GM21381 (cell line): ENCODE results near the gene CCDC70.
A peak's percentile ranks its signal among the peaks of the same experiment; 100 is the strongest.

Experiments
- ATAC-seq: cut with Tn5 transposase; IDR thresholded peaks from one replicate; pipeline ENCODE4 v1.9.1; 2021; ENCODE audit warnings: mild to moderate bottlenecking, moderate library complexity; ENCODE audit not compliant: unreplicated experiment

CCDC70 gene

DNA sequence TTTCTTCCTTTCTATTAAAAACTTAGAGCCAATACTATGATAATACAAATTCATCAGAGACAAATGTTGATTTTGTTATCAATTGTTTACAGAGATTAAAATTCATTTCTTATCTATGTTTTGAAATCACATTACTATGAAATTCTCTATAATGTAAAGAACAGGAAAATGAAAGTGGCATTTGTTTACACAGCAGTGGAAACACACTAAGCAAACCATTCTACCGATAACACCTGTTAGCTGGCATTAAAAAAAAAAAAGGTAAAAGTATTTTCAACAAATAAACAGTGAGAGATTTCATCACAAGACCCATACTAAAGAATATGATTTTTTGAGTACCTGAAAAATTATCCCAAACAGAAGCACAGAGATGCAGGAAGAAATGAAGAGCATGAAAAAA lies 4.8 kb upstream of the CCDC70 start:
- ATAC-seq, result no peak

DNA sequence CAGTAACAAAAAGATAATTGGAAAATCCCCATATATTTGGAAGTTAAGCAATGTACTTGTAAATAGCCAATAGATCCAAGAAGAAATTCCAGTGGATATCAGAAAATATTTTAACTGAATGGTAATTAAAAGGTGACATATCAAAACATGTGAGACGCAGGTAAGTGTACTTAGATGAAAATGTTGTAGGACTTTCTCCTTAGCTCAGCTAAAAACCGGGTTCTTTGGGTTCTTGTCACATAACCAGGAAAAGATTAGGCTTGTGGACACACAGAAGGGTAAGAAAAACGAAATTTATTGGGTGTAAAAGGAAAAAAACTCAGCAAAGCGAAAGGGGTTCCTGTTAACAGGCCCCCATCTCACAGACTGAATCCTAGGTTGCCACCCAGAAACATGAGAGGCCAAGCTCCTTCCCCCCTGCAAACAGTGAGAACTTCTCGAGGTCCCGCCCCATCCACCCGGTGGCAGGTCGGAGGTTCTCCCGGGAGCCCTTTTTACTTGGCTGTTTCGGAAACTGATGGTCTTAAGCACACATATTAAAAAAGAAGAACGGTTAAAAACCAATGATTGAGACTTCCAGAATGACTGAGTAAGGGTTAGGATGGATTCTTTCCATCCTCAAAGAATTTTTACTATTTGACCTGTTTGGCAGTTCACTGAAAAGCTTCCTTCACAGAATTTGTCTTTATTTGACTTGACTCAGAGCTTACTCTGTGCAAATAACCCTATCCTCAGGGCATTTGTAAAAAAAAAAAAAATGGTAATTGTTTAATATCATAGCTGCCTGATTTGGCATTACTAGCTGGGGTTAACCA lies 3.1 kb upstream of the CCDC70 start:
- ATAC-seq, result no peak

DNA sequence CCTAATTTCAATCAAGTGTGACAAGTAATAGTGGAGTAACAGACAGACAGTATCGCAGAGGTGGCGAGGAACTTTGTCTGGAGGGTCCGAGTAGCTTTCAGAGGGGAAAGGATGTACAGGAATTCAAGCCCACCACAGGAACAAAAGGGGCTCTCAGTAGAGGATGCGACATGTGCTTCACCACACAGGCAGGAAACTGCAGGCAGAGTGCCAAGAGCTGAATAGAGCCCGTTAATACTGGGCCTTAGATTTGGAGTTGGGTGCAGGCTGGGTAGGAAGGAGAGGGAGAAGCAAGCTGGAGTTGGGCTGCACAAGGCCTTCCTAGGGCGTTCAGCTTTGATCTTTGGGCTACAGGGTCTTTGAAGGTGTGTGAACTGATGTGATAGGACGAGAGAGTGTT lies 1.2 kb downstream of the CCDC70 start:
- ATAC-seq, result no peak

DNA sequence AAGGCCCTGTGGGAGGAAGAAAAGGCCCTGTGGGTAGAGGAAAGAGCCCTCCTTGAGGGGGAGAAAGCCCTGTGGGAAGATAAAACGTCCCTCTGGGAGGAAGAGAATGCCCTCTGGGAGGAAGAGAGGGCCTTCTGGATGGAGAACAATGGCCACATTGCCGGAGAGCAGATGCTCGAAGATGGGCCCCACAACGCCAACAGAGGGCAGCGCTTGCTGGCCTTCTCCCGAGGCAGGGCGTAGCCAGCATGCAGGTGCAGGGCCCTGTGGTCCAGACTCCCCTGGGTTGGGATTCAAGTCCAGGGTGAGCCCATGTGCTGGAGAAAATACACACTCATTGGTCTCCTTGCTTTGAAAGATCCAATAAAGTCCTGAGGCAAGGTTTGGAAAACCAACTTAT lies 4.1 kb downstream of the CCDC70 start:
- ATAC-seq, result no peak

DNA sequence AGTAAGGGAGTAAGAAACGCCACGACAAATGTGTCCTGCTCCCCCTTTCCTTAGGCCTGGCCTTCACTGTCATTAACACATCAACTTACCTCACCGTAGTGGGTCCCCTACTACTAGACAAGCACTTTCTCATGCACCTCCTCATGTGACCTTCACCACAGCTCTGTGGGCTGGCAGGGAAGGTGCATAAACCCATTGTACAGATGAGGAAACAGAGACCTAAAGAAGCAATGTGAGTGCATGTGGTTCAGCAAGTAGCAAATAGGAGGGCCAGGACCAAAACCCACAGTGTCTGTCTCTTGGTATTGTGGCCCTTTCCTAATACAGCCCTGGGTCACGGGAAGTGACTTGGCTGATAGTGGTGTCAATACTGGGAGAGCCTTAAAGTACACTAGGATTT lies 5.3 kb downstream of the CCDC70 start:
- ATAC-seq, result no peak

DNA sequence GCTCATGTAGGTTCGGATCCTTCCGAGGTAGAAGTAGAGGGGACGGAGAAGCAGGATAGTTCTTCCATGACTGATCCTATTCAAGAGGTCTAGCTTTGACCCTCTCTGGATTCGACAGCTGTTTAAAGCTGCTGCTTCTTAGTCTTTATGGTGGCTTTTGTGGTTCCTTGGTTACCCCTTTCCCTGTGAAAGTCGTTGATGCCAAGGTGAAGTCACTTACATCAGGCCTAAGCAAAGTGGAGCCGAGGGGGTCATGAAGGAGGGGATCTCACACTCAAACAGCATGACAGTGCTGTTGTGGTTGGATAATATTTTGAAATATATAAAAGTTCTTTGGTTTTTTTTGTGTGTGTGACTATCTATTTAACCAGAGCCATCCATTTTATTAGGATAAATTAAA lies 8.1 kb downstream of the CCDC70 start:
- no peak for ATAC-seq

DNA sequence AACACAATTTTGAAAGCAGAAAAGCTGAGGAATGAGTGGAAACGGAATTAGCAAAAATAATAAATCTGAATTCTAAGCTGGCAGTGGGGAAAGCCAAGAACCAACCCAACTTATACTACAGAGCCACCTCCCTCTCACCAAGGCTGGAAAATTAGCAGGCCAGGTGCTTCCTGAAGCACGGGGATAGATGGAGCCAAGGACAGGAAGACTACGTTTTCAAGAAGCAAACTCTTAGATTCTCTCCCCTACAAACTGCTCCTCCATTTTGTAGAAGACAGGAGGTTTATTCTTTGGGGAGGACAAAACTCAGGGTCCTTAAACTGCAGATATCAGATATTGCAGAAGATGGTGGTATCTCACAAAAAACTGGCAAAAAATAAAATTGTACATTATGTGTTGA lies 8.8 kb downstream of the CCDC70 start:
- ATAC-seq, result no peak

DNA sequence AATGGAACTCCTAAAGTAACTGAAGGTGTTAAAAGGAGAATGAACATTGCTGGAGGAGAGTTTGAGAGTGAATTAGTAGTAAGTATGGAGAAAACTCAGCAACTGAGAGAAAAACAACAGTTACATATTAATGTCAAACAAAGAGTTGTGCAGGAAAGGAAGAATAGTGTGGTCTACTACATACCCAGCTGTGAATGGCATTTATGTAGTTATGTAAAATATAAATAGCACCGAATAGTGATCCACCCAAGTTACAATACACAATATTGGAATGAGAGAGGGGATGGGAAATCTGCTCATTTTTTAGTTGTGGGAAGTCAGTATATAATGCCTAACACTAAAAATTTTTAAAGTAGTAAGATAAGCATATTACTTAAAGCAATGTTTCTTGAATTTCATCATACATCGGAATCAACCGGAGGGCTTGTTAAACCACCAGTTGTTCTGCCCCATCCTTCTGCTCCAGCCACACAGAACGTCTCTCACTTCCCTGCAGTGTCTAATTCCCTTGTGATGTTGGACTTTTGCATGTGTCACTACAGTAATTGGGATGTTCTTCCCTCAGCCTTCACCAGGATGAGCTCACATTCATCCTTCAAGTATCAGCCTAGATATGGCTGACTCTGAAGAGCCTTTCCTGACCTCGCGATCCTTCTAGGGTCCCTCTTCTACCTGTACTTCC lies 11.5 kb downstream of the CCDC70 start:
- ATAC-seq, result no peak

DNA sequence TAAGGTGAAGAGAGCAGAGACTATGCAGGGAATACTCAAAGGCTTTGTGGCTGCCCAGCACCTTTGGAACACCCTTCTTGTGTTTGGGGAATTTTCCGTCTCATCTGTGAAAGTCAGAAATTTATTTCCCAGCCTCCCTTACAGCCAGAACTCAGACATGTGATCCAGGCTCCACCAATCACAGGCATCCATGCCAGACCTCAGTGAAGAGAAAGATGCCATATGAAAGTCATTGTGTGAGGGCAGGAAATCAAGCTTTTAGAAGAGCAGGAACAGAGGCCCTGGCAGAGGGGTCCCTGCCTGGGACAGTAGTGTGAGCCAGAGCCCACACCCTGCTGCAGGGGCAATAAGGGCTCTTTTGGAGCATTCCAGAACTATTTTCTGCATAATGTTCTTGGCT lies 12.1 kb downstream of the CCDC70 start:
- no peak for ATAC-seq

DNA sequence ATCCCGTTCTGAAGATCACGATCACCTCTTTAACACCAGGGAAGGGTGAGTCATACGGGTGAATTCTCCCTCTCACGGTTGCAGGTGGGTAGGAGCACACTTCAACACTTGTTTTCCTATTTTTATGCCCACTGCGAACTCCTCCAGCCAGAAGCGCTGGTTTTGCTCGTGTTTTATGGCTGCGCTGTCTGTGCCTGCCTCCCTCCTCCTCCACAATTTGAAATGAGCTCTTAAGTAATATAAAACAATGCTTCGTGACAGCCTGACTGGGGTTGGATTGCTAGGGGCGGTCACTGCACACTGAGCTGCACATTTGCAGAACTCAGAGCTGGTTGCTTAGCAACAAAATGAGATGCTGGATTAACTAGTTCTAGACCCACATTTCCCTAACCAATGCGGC lies 12.9 kb downstream of the CCDC70 start:
- ATAC-seq, result no peak

DNA sequence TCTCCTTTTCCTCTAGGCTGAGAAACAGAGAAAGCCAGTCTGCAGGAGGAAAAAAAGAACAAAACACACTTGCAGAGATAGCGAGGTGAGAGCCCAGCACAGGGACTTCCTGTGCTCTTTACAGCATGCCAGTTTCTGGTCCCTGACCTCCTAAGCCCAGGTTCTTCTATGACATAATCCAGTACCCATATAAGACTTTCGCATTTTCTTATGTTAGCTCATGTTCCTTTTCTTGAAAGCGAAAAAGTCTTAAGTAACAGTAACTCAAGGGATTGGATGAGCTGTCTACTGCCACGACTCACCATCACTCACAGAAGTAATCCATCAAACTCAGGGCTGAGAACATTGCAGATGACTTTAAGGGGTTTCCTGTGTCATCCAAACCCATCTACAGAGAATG lies 17.4 kb downstream of the CCDC70 start:
- ATAC-seq, result no peak

DNA sequence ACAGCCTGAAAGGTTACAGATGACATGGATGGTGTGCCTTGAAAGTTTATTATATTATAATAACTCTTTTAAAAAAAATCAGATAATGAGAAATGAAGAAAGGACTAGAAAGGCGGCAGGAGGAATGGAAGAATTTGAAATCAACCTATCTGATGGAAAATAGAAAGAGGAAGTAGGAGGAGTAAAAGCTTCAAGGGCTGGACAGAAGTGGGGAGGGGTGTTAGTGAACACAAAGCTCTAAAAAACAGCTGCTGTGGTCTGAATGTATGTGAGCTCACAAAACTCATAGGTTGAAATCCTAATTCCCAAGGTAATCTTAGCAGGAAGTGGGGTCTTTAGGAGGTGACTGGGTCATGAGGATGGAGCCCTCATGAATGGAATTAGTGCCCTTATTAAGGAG lies 19.5 kb downstream of the CCDC70 start:
- ATAC-seq, result no peak

DNA sequence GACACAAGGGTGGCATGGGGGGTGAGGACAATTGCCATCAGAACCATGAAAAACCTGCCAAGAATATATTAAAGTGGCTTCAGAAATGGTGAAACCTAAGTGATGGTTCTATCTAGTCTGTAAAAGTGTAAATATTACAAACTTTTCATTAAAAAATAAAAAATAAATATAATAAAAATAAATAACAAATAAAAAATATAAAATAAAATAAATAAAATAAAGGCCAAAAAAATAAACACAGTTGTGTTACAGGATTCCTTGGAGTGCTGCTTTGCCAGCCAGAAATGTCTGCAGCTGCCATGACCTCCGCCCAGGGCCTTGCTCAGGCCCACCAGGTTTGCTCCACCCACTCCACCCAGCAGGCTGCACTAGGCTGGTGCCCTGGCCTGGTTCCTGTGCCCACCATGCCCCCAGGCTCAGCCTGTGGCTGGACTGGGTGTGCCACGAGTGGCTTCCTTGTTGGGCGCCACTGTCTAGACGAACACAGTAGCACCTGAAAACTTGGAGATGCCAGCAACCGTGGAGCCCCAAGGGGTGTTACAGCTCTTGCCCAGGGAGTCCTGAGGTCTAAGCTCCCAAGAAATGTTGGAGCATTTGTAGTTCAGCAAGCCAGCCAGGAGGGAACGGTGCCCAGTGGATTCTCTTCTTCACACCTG lies 20.9 kb downstream of the CCDC70 start:
- ATAC-seq, result no peak

DNA sequence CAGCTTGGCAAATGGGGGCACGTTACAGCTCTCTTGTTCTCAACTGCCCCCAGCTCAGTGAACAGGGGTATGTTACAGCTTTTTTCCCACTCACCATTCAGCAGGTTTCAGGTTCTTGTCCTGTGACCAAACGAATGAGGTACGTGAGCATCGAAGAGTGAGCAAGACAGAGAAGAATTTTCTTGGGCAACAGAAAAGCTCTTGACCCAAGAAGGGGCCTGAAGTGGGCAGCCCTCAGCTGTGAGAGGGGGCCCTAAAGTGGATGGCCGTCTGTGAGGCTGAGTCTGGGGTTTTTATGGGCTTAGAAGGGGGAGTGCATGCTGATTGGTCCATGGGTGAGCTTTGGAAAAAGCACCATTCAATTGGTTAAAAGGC lies 21.4 kb downstream of the CCDC70 start:
- no peak for ATAC-seq

DNA sequence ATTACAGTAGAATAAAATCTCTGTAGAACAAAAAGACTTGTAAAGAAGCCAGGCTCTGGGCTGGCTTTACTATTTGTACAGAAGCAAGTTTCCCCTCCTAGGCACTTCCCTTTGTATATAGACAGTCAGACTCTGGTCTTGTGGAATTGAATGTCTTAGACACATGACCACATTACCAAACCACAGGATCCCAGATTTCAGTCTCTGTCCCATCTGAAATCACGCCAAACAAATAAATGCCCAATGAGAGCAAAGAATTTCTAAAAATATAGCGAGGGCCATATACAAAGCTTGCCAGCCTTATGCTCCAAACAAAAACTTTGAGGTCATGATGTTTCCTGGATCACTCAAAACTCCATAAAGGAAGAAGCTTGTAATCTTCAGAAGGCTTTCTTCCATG lies 23.9 kb downstream of the CCDC70 start:
- no peak for ATAC-seq

DNA sequence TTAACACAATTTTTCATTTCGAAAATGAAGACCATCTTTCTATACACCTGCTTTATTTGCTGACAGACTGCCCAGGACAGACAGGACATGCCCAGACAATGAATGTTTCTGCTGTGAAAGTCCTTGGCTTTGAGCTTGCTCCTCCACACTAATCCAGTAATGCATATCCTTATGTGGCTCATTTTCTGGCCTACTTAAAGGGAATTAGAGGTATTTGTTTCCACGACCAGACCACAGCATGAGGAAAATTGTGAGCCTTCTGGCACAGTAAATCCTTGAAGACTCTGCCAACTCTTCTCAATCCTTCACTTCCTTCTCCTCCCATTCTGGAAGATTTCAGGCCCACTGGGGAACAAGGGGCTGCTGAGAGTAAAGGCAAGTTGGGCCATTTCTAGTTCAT lies 25.7 kb downstream of the CCDC70 start:
- ATAC-seq, result no peak

DNA sequence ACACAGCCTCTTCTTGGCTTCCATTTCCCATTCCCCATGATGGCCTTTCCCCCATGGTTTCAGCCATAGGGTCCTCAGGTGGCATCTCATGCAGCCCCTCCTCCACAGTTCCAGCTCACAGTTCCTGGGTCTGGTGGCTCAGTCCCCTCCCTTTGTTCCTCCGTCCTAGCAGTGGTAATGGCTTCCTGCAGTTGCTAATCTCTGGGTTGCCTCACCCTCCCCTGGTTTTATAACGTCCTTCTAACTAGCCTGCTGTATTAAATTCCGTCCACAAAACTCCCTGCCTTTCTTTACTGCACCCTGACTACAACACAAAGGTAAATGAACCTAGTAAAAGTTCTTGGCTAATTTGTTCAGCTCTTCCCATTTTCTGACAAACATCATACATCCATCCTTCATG lies 30.9 kb downstream of the CCDC70 start:
- ATAC-seq, result no peak

DNA sequence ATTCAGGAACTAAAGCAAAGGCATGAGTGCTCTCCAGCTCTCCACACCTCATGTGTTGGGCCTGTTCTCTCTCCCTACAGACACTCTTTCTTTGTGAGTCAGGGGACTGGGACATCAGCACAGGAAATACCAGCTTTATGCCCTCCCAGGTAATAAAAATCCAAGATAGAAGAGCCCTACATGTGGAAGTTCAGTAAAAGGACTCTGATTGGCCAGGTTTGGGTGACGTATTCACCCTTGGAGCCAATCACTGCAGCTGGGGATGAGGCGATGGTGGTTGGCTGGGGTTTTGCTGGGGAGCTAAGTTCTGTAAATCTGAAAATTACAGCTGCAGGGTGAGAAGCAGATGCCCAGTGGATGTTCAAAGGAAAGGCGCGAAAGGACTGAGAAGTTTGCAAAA lies 32.5 kb downstream of the CCDC70 start:
- no peak for ATAC-seq

DNA sequence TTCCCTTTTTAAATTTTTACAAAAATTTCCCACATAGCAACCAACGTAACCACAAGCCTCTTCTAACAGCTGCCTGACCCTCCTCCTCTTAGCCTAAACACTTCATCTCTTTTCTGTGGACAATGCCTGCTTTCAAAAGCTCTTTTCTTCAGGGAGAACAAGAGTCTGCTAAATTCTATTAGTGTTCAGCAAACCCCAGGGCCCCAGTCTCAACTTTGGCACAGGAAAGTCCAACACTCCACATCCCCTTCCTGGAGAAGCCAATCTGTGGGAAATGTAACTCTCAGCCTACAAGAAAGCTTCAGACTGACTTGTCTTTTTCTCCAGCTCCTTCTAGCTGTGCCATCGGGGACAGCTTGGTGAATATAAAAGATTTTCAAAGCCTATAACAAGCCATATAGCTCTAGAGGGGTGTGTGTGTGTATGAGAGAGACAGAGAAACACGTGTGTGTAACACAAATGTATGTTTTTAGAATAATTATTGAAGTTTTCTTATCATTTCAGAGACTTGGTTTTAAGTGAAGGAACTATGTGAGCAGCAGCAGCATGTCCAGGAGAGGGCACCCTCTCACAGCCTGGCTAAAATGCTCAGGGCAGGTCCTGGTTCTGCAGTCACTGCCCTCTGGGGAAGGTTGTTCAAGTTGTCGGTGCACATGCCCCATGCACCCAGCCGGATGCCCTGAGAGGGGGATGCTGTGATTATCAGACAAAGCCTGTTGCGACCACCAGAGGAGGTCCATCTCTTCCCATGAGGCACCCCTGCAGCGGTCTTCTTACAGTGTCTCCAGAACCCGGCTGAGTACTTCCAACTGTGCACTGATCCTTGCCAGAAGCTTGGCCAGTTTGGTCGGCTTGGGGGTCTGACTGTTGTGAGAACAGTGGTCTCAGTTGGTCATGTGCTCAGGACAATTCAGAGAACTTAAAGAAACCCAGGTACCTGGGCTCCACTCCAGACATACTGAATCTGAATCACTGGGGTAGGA lies 34.4 kb downstream of the CCDC70 start:
- peak; percentile 64 for ATAC-seq

DNA sequence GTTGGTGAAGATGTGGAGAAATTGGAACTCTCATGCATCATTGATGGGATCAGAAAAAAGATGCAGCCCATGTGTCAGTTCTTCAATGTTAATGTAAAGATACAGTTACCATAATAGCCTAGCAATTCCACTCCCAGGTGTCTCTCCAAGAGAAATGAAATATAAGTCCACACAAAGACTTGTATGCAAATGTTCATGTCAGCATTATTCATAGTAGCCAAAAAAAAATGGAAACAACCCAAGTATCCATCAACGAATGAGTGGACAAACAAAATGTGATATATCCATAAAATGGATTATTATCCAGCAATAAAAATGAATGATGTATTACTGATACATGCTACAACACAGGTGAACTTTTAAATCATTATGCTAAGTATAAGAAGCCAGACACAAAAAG lies 38.7 kb downstream of the CCDC70 start:
- ATAC-seq, result no peak

DNA sequence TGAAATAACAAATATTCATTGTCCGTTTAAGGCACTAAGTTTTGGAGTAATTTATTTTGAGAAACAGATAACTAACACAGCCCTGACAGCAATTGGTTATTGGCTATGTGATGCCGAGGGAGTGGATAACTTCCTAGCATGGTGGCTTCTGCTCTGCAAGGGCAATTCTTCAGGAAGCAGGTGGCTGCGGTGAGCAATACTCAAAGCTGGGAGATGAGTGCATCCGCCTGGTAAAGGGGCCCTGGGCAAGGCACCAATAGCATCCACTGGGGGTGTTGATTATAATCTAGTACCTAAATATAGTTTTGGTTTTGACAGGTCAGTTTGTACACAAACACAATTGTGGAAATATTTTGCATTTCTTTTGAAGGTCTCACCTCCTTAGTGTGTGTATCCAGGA lies 41.0 kb downstream of the CCDC70 start:
- no peak for ATAC-seq
